ENCODE data around the gene CNKSR3. TPM values are rescaled to one million over a fixed set of nuclear protein-coding genes. Genes with fewer than 3 reads are reported as not detected.

The CNKSR3 gene
- total and polyA plus RNA-seq, 2 experiments from 2014 or later = 1.9 to 5.7 TPM

GRCh38 chr6:154535147-154535546 lies 24.7 kb upstream of the CNKSR3 start:
- Mint-ChIP-seq H3K4me3 (no peak overlapping the region), H3K4me1 (peaks cover 31% of the 10 kb centered on the region), H3K27ac (no peak overlapping the region), H3K36me3 (ENCODE audit: low read depth) (no peaks in the 10 kb centered on the region), H3K9me3 (no peaks in the 10 kb centered on the region), H3K27me3 (ENCODE audit: insufficient read depth, low read depth, poor library complexity) (peaks cover 4% of the 10 kb centered on the region)
- Histone ChIP-seq H2AFZ (no peak overlapping the region), H3K27me3 (ENCODE audit: insufficient read depth) (peaks cover 15% of the 10 kb centered on the region; the same call in 1 of the 2 replicates), H3K36me3 (ENCODE audit: insufficient read depth) (no peaks in the 10 kb centered on the region), H3K4me2 (no peak overlapping the region), H4K20me1 (replicated peaks; ENCODE audit: insufficient read depth) (no peaks in the 10 kb centered on the region), H3K9me2 (ENCODE audit: insufficient read depth) (no peaks in the 10 kb centered on the region), H3F3A (replicated peaks; ENCODE audit: low read depth) (no peaks in the 10 kb centered on the region), H3K27ac (ENCODE audit: low read depth) (no peak overlapping the region), H3K4me3 (no peak overlapping the region), H3K4me1 (ENCODE audit: insufficient read depth) (peaks cover 25% of the 10 kb centered on the region), H3K79me2 (replicated peaks; ENCODE audit: insufficient read depth) (no peaks in the 10 kb centered on the region)
- DNase-seq (ENCODE audit: low spot score) (no peak), ATAC-seq (no peak)
- TF ChIP-seq, protein P1, sequence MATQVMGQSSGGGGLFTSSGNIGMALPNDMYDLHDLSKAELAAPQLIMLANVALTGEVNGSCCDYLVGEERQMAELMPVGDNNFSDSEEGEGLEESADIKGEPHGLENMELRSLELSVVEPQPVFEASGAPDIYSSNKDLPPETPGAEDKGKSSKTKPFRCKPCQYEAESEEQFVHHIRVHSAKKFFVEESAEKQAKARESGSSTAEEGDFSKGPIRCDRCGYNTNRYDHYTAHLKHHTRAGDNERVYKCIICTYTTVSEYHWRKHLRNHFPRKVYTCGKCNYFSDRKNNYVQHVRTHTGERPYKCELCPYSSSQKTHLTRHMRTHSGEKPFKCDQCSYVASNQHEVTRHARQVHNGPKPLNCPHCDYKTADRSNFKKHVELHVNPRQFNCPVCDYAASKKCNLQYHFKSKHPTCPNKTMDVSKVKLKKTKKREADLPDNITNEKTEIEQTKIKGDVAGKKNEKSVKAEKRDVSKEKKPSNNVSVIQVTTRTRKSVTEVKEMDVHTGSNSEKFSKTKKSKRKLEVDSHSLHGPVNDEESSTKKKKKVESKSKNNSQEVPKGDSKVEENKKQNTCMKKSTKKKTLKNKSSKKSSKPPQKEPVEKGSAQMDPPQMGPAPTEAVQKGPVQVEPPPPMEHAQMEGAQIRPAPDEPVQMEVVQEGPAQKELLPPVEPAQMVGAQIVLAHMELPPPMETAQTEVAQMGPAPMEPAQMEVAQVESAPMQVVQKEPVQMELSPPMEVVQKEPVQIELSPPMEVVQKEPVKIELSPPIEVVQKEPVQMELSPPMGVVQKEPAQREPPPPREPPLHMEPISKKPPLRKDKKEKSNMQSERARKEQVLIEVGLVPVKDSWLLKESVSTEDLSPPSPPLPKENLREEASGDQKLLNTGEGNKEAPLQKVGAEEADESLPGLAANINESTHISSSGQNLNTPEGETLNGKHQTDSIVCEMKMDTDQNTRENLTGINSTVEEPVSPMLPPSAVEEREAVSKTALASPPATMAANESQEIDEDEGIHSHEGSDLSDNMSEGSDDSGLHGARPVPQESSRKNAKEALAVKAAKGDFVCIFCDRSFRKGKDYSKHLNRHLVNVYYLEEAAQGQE (IDR thresholded peaks at IDR 0.05; ENCODE audit: unreplicated experiment) = no peak
- no peak for TF ChIP-seq JUNB (IDR thresholded peaks at IDR 0.05; ENCODE audit: unreplicated experiment)
- TF ChIP-seq STAT1 (IDR thresholded peaks at IDR 0.05; ENCODE audit: unreplicated experiment) = no peak
- TF ChIP-seq CREB1 (CRISPR knock-in tag; IDR thresholded peaks at IDR 0.05; ENCODE audit: low read depth) = no peak
- TF ChIP-seq EZH2phosphoT487 (IDR thresholded peaks at IDR 0.05; ENCODE audit: unreplicated experiment) = no peak
- TF ChIP-seq, protein P2, sequence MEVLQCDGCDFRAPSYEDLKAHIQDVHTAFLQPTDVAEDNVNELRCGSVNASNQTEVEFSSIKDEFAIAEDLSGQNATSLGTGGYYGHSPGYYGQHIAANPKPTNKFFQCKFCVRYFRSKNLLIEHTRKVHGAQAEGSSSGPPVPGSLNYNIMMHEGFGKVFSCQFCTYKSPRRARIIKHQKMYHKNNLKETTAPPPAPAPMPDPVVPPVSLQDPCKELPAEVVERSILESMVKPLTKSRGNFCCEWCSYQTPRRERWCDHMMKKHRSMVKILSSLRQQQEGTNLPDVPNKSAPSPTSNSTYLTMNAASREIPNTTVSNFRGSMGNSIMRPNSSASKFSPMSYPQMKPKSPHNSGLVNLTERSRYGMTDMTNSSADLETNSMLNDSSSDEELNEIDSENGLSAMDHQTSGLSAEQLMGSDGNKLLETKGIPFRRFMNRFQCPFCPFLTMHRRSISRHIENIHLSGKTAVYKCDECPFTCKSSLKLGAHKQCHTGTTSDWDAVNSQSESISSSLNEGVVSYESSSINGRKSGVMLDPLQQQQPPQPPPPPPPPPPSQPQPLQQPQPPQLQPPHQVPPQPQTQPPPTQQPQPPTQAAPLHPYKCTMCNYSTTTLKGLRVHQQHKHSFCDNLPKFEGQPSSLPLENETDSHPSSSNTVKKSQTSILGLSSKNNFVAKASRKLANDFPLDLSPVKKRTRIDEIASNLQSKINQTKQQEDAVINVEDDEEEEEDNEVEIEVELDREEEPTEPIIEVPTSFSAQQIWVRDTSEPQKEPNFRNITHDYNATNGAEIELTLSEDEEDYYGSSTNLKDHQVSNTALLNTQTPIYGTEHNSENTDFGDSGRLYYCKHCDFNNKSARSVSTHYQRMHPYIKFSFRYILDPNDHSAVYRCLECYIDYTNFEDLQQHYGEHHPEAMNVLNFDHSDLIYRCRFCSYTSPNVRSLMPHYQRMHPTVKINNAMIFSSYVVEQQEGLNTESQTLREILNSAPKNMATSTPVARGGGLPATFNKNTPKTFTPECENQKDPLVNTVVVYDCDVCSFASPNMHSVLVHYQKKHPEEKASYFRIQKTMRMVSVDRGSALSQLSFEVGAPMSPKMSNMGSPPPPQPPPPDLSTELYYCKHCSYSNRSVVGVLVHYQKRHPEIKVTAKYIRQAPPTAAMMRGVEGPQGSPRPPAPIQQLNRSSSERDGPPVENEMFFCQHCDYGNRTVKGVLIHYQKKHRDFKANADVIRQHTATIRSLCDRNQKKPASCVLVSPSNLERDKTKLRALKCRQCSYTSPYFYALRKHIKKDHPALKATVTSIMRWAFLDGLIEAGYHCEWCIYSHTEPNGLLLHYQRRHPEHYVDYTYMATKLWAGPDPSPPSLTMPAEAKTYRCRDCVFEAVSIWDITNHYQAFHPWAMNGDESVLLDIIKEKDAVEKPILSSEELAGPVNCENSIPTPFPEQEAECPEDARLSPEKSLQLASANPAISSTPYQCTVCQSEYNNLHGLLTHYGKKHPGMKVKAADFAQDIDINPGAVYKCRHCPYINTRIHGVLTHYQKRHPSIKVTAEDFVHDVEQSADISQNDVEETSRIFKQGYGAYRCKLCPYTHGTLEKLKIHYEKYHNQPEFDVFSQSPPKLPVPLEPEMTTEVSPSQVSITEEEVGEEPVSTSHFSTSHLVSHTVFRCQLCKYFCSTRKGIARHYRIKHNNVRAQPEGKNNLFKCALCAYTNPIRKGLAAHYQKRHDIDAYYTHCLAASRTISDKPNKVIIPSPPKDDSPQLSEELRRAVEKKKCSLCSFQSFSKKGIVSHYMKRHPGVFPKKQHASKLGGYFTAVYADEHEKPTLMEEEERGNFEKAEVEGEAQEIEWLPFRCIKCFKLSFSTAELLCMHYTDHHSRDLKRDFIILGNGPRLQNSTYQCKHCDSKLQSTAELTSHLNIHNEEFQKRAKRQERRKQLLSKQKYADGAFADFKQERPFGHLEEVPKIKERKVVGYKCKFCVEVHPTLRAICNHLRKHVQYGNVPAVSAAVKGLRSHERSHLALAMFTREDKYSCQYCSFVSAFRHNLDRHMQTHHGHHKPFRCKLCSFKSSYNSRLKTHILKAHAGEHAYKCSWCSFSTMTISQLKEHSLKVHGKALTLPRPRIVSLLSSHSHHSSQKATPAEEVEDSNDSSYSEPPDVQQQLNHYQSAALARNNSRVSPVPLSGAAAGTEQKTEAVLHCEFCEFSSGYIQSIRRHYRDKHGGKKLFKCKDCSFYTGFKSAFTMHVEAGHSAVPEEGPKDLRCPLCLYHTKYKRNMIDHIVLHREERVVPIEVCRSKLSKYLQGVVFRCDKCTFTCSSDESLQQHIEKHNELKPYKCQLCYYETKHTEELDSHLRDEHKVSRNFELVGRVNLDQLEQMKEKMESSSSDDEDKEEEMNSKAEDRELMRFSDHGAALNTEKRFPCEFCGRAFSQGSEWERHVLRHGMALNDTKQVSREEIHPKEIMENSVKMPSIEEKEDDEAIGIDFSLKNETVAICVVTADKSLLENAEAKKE (CRISPR knock-in tag; IDR thresholded peaks at IDR 0.05) = no peak
- TF ChIP-seq, protein P3, sequence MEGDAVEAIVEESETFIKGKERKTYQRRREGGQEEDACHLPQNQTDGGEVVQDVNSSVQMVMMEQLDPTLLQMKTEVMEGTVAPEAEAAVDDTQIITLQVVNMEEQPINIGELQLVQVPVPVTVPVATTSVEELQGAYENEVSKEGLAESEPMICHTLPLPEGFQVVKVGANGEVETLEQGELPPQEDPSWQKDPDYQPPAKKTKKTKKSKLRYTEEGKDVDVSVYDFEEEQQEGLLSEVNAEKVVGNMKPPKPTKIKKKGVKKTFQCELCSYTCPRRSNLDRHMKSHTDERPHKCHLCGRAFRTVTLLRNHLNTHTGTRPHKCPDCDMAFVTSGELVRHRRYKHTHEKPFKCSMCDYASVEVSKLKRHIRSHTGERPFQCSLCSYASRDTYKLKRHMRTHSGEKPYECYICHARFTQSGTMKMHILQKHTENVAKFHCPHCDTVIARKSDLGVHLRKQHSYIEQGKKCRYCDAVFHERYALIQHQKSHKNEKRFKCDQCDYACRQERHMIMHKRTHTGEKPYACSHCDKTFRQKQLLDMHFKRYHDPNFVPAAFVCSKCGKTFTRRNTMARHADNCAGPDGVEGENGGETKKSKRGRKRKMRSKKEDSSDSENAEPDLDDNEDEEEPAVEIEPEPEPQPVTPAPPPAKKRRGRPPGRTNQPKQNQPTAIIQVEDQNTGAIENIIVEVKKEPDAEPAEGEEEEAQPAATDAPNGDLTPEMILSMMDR (conservative IDR thresholded peaks at IDR 0.05; ENCODE audit: low read depth in 2 of 2) = no peak
- no peak for TF ChIP-seq POLR2AphosphoS5 (IDR thresholded peaks at IDR 0.05; ENCODE audit: low read depth)
- TF ChIP-seq ZNF114 (CRISPR knock-in tag; IDR thresholded peaks at IDR 0.05) = no peak
- TF ChIP-seq ETS1 (IDR thresholded peaks at IDR 0.05) = no peak
- no peak for TF ChIP-seq EZH2 (IDR thresholded peaks at IDR 0.05; ENCODE audit: low read depth, unreplicated experiment)
- no peak for TF ChIP-seq ZNF331 (CRISPR knock-in tag; IDR thresholded peaks at IDR 0.05; ENCODE audit: low read depth)
- no peak for TF ChIP-seq NANOG (IDR thresholded peaks at IDR 0.05; ENCODE audit: borderline replicate concordance)

Measured in GM23338 (cell line).